Right ventricle myocardium superior (tissue), 1 donor: ENCODE measurements around the gene BANF2. TPM values are rescaled to one million over a fixed set of nuclear protein-coding genes. Genes with fewer than 3 reads are reported as not detected.
"Not testable (repeated sequence)": the region's sequence is repeated elsewhere in the genome, so short reads cannot be mapped to it uniquely, and the experiment has no call there.

ENCODE experiments used
- ATAC-seq: fragments of 200-7000 bp; cut with Tn5 transposase; one replicate; pipeline ENCODE4 v1.9.1; 2020; ENCODE audit warnings: mild to moderate bottlenecking; ENCODE audit not compliant: poor library complexity
- DNase-seq: peaks from one replicate; pipeline ENCODE4 v3.0.0-alpha.2; 2020
- intact Hi-C: fragments of 100-400 bp; cut with DNase I; formaldehyde crosslinking; loops from one replicate; pipeline ENCODE4 v1.11.2; 2022
- total RNA-seq: library from RNA; stranded (reverse); fragmentation: NEBNext Ultra II Directional; extraction: Animal tissue kit (Norgen Biotek cat#: 25700); gene quantifications from one replicate; pipeline ENCODE4 v1.2.1, GENCODE V29; 2021
- donor health status: DM: no; HTN: yes; CAD: no; lungs with severe emphysema.

The BANF2 gene
- total RNA-seq, 1 donor from 2014 or later: not detected

DNA sequence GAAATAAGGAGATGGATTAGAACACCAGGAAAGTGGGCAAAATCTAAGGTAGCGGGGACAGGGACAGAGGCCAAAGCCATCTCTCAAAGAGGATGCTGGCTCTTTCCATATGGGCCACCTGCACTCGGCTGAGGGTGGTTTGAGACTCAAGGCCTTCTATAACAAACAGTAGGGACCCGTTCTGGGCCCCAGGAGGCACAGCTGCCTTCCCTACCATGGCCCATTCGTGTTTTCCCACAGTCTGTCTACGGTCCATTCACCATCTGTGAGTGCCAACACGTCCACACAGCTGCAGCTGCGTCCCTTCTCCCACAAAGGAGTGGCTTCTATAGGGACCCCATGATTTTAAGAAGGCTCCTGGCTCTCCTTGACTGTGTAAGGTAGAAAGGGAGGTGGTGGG lies 871 bp downstream of the BANF2 start:
- DNase-seq (no peak), ATAC-seq (no peak)
- intact Hi-C loops: no loop called here

DNA sequence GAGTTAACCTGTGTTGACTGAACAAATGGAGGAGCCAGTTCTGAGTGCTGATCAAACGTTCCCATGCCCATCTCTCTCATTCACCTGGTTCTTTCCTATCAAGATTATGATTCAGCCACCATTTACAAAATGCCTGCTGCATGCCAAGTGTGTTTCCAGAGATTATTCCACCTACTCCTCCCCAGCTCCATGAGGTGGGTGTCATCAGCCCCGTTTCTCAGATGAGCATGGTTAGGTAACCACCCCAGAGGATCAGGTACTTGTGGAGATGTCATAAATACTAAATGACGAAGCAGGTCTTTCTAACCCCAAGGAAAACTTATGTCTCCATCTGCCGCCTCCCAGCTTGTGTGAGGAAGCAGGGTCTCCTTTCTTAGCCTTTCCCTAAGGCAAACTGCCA lies 2.1 kb downstream of the BANF2 start:
- no peak for DNase-seq
- no peak for ATAC-seq
- intact Hi-C loops: no loop called here

DNA sequence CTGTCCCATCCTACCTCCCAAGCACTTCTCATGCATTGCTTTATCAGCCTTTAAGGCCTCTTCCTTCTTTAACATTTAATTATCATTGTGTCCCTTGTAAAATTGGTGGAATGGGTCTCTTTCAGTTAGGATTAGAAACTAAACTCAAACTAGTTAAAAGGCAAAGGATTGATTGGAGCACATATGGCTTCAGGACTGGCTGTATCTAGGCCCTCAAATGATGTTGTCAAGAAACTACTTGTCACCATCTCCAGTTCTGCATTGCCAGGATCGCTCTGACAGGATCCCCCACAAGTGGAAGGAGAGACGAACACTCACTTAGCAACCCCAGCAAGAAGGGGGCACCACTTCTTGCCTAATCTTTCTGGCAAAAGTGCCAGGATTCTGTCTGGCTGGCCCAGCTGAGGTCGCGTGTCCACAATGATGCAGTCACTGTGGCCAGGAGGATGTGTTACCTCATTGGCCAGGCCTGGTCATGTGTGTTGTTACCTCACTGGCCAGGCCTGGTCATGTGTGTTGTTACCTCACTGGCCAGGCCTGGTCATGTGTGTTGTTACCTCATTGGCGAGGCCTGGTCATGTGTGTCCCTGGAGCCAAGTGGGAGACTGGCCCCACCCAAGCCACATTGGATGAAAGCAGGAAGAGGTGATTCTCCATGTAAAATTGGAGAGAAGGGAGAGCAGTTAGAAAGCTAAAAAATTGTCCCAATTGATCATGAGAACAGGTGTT lies 5.0 kb downstream of the BANF2 start:
- intact Hi-C loops: no loop called here
- DNase-seq (no peak), ATAC-seq (no peak)

DNA sequence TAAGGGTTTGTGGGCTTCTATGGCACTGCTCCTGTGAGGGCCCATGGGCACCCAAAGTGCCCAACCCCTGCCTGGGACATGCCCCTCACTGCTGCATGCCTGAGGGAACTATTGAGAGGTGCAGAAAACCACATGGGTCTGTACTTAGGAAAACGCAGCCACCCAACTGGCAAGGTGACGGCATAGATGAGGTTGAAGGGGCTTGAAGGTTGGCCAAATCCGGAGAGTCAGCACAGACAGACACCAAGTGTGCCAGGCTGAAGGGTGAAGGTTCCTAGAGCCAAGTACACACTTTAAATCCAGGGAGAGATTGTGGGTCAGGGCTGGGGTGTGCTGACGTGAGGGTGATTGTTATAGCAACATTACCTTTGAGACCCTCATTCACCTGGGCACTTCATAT lies 6.2 kb downstream of the BANF2 start:
- ATAC-seq (no peak), DNase-seq (no peak)
- intact Hi-C loops: no loop called here

DNA sequence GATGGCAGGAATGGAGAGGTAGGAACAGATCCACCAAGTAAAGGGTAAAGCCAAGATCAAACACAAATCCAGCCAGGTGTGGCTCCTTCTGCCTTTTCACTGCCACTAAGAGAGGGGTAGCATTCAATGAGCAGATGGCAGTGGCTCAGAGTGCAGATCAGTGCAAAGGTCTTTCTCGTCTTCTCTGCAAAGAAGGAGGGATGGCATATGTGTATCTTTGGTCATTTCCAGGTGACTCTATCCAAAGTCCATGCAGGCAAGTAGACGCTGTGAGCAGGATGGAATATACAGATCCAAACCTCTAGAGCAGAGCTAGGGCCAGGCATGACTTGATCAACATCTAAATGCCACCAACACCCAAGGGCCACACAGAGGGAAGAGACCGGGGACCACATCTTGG lies 6.9 kb downstream of the BANF2 start:
- intact Hi-C loops: no loop called here
- DNase-seq (no peak), ATAC-seq (no peak)

DNA sequence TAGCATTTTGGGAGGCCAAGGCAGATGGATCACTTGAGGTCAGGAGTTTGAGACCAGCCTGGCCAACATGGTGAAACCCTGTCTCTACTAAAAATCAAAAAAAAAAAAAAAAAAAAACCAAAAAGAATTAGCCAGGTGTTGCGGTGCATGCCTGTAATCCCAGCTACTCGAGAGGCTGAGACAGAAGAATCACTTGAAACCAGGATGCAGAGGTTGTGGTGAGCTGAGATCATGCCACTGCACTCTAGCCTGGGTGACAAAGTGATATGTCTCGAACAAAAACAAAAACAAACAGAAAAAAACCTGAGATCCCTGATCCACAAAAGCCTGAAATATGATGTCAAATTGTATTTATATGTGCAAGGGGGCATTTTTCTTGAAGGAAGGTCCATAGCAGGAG lies 8.2 kb downstream of the BANF2 start:
- intact Hi-C loops, DNase-seq, ATAC-seq: not testable (repeated sequence)

DNA sequence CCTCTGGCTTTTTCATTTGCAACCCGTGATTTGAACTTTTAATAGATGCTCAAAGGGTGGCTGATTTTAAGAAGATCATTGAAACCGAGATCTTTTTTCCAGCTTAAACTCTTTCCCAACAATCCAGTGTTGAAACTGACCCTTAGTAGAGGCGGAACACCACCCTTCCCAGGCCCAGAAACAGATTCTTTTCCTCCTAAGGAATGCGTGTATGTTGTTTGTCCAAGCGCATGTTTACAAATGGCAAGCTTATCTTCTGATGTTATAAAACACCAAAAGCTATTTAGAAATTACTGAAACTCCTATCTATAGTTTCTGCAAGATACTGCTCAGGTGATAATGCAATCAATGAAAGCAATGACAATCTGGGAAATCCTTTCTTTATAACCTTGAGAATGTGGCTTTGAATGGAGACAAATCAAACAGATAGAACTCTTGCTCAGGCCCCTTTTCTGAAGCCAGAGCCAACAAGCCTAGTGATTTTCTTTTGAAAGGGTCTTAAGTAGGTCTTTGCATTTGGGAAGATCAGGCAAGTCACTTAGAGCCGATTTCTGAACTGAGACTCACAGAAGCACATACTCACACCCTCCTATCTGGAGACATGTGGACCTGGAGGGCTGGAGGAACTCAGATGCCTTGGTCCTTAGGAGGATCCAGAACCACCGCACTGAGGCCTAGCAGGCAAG lies 9.1 kb downstream of the BANF2 start:
- DNase-seq: no peak
- ATAC-seq: no peak
- intact Hi-C loops: no loop called here

DNA sequence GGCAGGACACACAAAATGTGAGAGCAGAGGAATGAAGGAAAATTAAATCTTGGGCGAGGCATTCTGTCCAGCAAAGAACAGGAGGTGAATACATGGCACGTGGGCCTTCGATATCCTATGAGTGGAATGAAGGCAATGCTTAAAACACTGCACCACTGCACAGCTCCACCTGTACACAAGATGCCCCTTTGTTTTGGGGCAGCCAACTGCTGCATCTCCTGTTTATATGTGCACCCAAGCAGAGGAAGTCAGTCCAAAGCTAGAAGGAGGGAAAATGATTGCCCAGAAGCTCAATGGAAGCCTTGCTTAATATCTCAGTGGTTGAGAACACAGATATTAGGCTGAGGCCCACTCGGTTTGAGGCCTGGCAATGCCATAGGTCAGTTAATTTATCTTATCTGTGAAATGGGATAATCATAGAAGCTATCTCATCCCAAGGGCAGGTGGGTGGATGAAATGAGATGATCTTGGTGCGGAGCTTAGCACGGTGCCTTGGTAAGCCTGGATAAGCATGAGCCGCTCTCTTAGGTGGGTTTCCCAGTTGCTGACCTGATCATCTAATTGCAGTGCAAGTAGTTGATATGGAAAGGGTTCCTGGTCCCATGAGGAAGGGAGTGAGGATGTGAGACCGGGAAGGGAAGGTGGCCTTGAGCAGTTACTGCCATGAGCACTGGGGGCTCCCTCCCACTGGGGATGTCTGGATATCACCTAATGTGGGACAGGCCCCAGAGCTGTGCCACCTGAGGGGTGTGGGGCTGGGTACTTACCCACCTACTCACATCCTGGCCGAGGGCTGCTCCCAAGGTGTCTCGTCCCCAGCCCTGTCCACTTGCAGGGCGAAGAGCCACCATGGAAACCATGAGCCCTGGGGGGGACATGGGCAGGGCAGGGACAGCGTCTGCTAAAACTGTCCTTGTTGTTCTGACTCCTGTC lies 9.9 kb downstream of the BANF2 start:
- no peak for ATAC-seq
- no peak for DNase-seq
- intact Hi-C loops: no loop called here

DNA sequence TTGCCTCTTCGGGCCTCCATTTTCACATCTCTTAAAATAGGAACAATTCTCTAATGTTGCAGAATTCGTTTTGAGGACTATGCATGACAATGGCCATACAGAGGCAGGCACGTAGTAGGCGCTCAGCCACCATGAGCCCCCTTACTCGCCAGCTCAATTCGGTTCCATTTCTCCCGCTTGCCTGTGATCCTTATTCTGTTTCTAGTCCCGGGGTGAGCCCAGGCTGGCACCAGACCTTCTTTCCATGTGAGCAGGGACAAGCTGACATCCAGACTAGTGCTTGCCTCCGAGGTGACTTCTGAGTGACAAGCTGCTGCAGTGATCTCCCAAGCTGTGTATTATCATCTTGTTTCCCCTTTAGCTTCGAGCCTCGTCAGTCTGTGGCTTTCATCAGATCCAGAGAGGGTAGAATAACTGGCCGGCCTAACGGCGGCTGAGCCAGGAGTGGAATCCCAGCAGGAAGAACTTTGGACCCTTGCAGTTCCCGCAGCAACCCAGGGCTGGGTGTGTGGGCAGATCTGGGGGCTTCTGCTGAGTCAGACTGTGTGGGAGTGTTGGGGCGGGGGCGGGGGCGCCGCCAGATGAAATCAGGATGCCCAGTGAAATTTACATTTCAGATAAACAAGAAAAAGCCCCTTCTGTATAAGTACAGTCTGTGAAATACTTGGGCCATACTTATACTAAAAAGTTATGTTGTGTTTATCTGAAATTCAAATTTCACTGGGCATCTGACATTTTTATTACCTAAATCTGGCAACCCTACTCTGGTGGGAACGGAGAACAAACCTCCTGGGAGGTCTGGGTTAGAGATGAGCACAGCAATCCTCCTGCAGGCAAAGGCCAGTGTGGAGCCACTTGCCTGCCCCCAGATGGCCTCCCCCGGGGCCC lies 10.9 kb downstream of the BANF2 start:
- intact Hi-C loops: no loop called here
- DNase-seq: no peak
- peak; percentile 86 for ATAC-seq

DNA sequence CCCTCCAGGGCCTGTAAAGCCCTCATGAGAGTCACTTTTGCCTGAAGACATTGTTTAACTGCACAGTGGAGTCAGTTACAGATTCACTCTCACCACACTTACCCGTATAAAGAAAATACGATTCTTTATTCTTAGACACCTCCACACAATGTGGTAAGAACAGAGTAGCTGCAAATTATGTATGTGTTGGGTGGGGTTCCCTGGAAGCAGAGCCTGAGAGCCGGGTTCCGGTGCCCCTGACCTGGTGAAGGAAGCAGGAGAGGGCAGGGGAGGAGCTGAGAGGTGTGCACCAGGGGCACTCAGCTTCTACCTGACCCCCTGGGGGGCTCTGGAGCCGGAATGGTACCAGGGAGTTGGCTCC lies 11.5 kb downstream of the BANF2 start:
- DNase-seq (no peak), ATAC-seq (no peak)
- intact Hi-C loops: no loop called here

DNA sequence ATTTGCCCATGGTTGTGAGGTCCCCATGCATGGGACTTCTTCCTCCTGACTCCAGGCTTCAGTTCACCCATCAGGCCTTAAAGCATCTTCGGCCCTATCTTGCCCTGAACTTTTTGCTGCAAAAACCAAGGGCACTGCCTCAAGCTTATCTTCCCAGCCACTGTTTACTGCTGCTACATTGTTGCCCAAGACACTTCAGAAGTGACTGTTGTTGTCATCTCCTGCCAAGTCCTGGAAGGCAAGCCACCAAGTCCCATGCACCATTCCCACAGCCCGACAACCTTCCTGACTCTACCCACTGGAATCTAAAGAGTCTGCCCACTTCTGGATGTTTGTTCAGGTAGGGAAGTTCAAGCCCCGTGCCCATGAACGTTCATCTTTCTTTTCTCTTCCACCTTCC lies 12.4 kb downstream of the BANF2 start:
- intact Hi-C loops: no loop called here

DNA sequence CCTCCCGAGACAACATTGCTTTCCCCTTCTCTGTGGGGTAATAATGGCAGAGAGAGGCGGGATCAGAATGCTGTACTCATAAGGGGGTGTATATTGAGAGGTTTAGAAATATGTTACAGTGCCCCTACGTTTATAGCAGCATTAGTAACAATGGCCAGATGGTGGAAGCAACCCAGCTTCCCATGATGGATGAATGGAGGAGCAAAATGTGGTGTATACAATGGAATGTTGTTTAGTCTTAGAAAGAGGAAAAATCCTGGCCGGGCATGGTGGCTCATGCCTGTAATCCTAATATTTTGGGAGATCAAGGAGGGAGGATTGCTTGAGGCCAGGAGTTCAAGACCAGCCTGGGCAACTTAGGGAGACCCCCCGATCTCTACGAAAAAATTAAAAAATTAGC lies 12.9 kb downstream of the BANF2 start:
- intact Hi-C loops: no loop called here
- no peak for ATAC-seq

More for the DNA sequence above, 12.4 kb downstream of the BANF2 start:
- no peak for DNase-seq
- no peak for ATAC-seq

DNA sequence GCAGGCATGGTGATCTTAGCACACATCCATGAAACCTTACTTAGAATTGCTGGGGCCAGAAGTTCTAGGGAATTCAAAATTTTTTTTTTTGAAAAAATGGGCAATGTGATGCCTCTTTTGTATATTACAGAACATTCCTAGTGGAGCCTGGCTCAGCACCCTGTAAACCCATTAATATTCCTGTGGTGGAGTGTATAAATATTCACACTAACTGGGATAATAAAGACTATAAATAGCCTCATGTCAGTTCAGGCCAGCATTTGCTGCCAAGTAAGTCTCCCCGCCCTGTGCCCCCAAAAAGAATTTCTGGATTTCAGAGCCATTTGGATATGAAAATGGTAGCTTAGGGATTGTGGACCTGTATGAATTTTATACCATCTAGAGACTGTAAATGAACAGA lies 14.8 kb downstream of the BANF2 start:
- intact Hi-C loops: no loop called here
- DNase-seq: no peak
- ATAC-seq: no peak

More for the DNA sequence above, 12.9 kb downstream of the BANF2 start:
- DNase-seq: no peak

DNA sequence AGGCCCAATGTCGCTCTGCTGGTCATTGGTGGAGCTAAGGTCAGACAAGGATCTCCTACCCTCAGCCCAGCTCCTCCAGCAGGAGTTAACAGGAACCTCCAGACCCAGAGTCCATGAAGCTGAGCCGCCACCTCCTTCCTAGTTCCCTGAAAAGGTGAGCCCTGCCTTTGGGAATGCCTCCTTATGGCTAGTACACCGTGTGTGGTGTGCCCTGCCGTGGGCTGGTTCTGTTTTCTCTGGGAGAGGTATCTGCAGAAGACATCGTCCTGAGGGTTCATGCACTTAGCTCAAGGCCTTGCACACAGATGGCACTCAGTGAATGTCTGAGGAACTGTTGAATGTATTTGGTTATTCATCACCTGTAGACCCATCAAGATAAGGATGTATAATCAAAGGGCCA lies 15.3 kb downstream of the BANF2 start:
- no peak for ATAC-seq
- no peak for DNase-seq
- intact Hi-C loops: no loop called here

DNA sequence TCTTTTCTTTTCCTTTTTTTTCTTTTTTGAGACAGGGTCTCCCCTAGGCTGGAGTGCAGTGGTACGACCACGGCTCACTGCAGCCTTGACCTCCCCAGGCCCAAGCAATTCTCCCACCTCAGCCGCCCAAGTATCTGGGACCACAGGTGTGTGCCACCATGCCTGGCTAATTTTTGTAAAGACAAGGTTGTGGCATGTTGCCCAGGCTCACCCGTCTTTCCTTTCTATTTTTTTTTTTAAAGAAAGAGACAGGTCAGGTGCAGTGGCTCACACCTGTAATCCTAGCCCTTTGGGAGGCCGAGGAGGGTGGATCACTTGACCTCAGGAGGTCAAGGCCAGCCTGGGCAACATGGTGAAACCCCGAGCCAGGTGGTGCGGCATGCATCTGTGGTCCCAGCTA lies 16.6 kb downstream of the BANF2 start:
- intact Hi-C loops: no loop called here
- ATAC-seq (no peak), DNase-seq (no peak)

DNA sequence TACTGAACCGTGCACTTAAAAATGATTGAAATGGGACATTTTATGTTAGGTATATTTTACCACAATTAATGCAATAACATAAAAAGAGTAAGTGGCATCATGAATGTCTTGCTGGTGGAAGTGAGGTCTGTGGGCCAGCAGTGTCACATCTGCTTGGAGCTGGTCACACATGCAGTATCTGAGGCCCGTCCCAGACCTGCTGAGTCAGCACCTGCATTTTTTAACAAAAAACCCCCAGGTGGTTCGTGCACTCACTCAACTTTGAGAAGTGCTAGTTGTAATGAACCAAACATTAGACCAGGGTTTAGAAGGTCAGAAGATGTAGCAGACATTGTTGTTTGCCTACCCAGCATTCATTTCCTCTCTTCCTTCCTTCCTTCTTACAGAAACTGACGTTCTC lies 21.0 kb downstream of the BANF2 start:
- DNase-seq (no peak), ATAC-seq (no peak)
- intact Hi-C loops: no loop called here

DNA sequence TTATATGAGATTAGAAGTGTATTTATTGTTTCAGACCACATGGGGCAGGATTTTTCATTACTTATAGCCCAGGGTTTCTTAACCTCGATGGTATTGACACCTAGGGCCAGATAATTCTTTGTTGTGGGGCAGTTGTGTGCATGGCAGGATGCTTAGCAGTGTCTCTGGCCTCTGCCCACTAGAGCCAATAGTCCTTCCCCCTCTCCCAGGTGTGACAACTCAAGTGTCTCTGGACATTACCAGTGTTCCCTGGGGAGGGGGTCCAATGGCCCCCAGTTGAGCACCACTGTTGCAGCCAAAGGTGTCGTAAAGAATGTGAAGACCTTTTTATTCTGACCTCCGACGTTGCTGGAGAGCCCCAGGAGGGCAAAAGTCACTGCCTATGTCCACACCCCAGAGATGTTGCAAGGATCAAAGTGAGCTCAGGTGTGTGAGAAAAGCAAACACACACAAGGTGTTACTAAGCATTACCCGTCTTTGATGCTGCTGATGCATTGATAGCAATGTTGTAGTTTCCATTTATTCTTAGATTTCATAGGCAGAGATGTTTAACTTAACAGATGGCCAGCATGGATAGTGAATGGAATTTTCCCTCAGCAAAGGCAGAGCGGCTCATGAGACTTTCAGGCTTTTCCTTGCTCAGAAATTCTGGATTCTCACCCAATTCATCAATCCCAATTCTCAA lies 22.2 kb downstream of the BANF2 start:
- DNase-seq: no peak
- no peak for ATAC-seq
- intact Hi-C loops: no loop called here
